Measurements from ENCODE around the gene TSGA10IP. TPM values are rescaled to one million over a fixed set of nuclear protein-coding genes. Genes with fewer than 3 reads are reported as not detected.
A peak's percentile ranks its signal among the peaks of the same experiment; 100 is the strongest.

The TSGA10IP gene
- total RNA-seq, 2 experiments from 2014 or later = not detected

- no peak overlapping the region for H3K27ac Mint-ChIP-seq
Observed at GRCh38 chr11:65906602-65907001, 38.7 kb upstream of the TSGA10IP start.

GRCh38 chr11:65907878-65908277 lies 37.4 kb upstream of the TSGA10IP start:
- CTCF ChIA-PET = interaction anchor here (0.7 to 4.8 kb wide), 2 partner anchors 22 to 56 kb away, joined by 3 to 22 read pairs; no protein-coding TSS in a partner anchor
- Mint-ChIP-seq H3K27ac (no peak overlapping the region), H3K4me1 (ENCODE audit: low read depth) (peaks cover 6% of the 10 kb centered on the region), H3K4me3 (no peak overlapping the region), H3K36me3 (ENCODE audit: low read depth) (no peaks in the 10 kb centered on the region), H3K27me3 (ENCODE audit: low read depth) (peaks cover 5% of the 10 kb centered on the region), H3K9me3 (no peaks in the 10 kb centered on the region)
- no peak for DNase-seq
- intact Hi-C loops (cut with micrococcal nuclease) = no loop called here

More at GRCh38 chr11:65906602-65907001, 38.7 kb upstream of the TSGA10IP start:
- DNase-seq = no peak
- Mint-ChIP-seq H3K27me3 (ENCODE audit: low read depth) (peaks cover 5% of the 10 kb centered on the region), H3K4me3 (no peak overlapping the region), H3K9me3 (no peaks in the 10 kb centered on the region), H3K4me1 (ENCODE audit: low read depth) (peaks cover 5% of the 10 kb centered on the region), H3K36me3 (ENCODE audit: low read depth) (no peaks in the 10 kb centered on the region)
- CTCF ChIA-PET = interaction anchor here (1.6 to 4.8 kb wide), 2 partner anchors 16 to 21 kb away, joined by 6 to 22 read pairs; partner anchors contain the start of gene CCDC85B
- intact Hi-C loops (cut with micrococcal nuclease) = no loop called here

- Mint-ChIP-seq H3K4me1 (ENCODE audit: low read depth) (peaks cover 22% of the 10 kb centered on the region), H3K9me3 (no peaks in the 10 kb centered on the region), H3K4me3 (no peak overlapping the region), H3K36me3 (ENCODE audit: low read depth) (no peaks in the 10 kb centered on the region), H3K27me3 (ENCODE audit: low read depth) (peaks cover 3% of the 10 kb centered on the region), H3K27ac (no peak overlapping the region)
- CTCF ChIA-PET = interaction anchor here (1.2 to 2.3 kb wide), 4 partner anchors 11 to 27 kb away, joined by 3 to 8 read pairs (median 4); partner anchors contain the start of genes CCDC85B and FIBP
- intact Hi-C loops (cut with micrococcal nuclease) = loop anchor here (2.0 kb wide), 1 partner anchor 27 kb away; no protein-coding TSS in a partner anchor
- DNase-seq = no peak
Observed at GRCh38 chr11:65911682-65912568, 33.4 kb upstream of the TSGA10IP start.

GRCh38 chr11:65912845-65913244 lies 32.4 kb upstream of the TSGA10IP start:
- Mint-ChIP-seq H3K27ac (no peak overlapping the region), H3K4me1 (ENCODE audit: low read depth) (peaks cover 26% of the 10 kb centered on the region), H3K27me3 (ENCODE audit: low read depth) (peaks cover 3% of the 10 kb centered on the region), H3K36me3 (ENCODE audit: low read depth) (no peaks in the 10 kb centered on the region), H3K9me3 (no peaks in the 10 kb centered on the region), H3K4me3 (no peak overlapping the region)
- intact Hi-C loops (cut with micrococcal nuclease) = no loop called here
- CTCF ChIA-PET = interaction anchor here (1.2 to 2.3 kb wide), 4 partner anchors 12 to 28 kb away, joined by 3 to 8 read pairs (median 4); partner anchors contain the start of genes CCDC85B and FIBP
- DNase-seq = no peak

- Mint-ChIP-seq H3K9me3 (no peaks in the 10 kb centered on the region), H3K36me3 (ENCODE audit: low read depth) (peaks cover 1% of the 10 kb centered on the region), H3K4me1 (ENCODE audit: low read depth) (peaks cover 32% of the 10 kb centered on the region), H3K27ac (no peak overlapping the region), H3K4me3 (no peak overlapping the region), H3K27me3 (ENCODE audit: low read depth) (no peaks in the 10 kb centered on the region)
- CTCF ChIA-PET = interaction anchor here (1.1 to 1.5 kb wide), 2 partner anchors 17 to 27 kb away, joined by 3 to 7 read pairs; partner anchors contain the start of gene FIBP
- no peak for DNase-seq
- intact Hi-C loops (cut with micrococcal nuclease) = loop anchor here (5.0 kb wide), 1 partner anchor 352 kb away; the partner anchor contains the start of gene RAB1B
Observed at GRCh38 chr11:65915101-65915820, 30.0 kb upstream of the TSGA10IP start.

GRCh38 chr11:65915821-65916251 lies 29.4 kb upstream of the TSGA10IP start:
- peaks cover 37% of the 10 kb centered on the region for H3K4me1 Mint-ChIP-seq (ENCODE audit: low read depth)
- DNase-seq = peak; percentile 30
- H3K27me3 Mint-ChIP-seq (ENCODE audit: low read depth) = no peaks in the 10 kb centered on the region
- CTCF ChIA-PET = interaction anchor here (1.1 to 1.5 kb wide), 2 partner anchors 16 to 28 kb away, joined by 3 to 7 read pairs; partner anchors contain the start of gene FIBP
- H3K9me3 Mint-ChIP-seq = no peaks in the 10 kb centered on the region
- H3K4me3 Mint-ChIP-seq = no peak overlapping the region
- no peak overlapping the region for H3K27ac Mint-ChIP-seq
- intact Hi-C loops (cut with micrococcal nuclease) = loop anchor here (5.0 kb wide), 1 partner anchor 351 kb away; the partner anchor contains the start of gene RAB1B
- peaks cover 1% of the 10 kb centered on the region for H3K36me3 Mint-ChIP-seq (ENCODE audit: low read depth)

- intact Hi-C loops (cut with micrococcal nuclease) = loop anchor here (5.0 kb wide), 1 partner anchor 351 kb away; the partner anchor contains the start of gene RAB1B
- Mint-ChIP-seq H3K4me3 (peak overlapping the region; percentile 52), H3K36me3 (ENCODE audit: low read depth) (peaks cover 1% of the 10 kb centered on the region), H3K27ac (no peak overlapping the region), H3K27me3 (ENCODE audit: low read depth) (no peaks in the 10 kb centered on the region), H3K9me3 (no peaks in the 10 kb centered on the region), H3K4me1 (ENCODE audit: low read depth) (peaks cover 38% of the 10 kb centered on the region)
- no peak for DNase-seq
- CTCF ChIA-PET = interaction anchor here (1.5 kb wide), 1 partner anchor 16 kb away, joined by 7 read pairs; no protein-coding TSS in a partner anchor
Observed at GRCh38 chr11:65916391-65916790, 28.9 kb upstream of the TSGA10IP start.

- H3K27ac Mint-ChIP-seq = peak overlapping the region; percentile 12
- H3K27me3 Mint-ChIP-seq (ENCODE audit: low read depth) = no peaks in the 10 kb centered on the region
- no peak for DNase-seq
- CTCF ChIA-PET = interaction anchor here (0.6 to 1.2 kb wide), 2 partner anchors 29 to 30 kb away, joined by 3 to 4 read pairs; partner anchors contain the start of gene FIBP
- H3K4me1 Mint-ChIP-seq (ENCODE audit: low read depth) = peaks cover 38% of the 10 kb centered on the region
- intact Hi-C loops (cut with micrococcal nuclease) = loop anchor here (5.0 kb wide), 1 partner anchor 350 kb away; the partner anchor contains the start of gene RAB1B
- peaks cover 2% of the 10 kb centered on the region for H3K36me3 Mint-ChIP-seq (ENCODE audit: low read depth)
- H3K4me3 Mint-ChIP-seq = peak overlapping the region; percentile 52
- no peaks in the 10 kb centered on the region for H3K9me3 Mint-ChIP-seq
Observed at GRCh38 chr11:65917077-65917433, 28.2 kb upstream of the TSGA10IP start.

- no peaks in the 10 kb centered on the region for H3K9me3 Mint-ChIP-seq
- H3K27me3 Mint-ChIP-seq (ENCODE audit: low read depth) = no peaks in the 10 kb centered on the region
- DNase-seq = no peak
- peaks cover 39% of the 10 kb centered on the region for H3K4me1 Mint-ChIP-seq (ENCODE audit: low read depth)
- H3K36me3 Mint-ChIP-seq (ENCODE audit: low read depth) = peaks cover 3% of the 10 kb centered on the region
- CTCF ChIA-PET = interaction anchor here (0.6 to 1.3 kb wide), 5 partner anchors 28 to 57 kb away, joined by 3 to 8 read pairs (median 4); partner anchors contain the start of gene FIBP
- H3K4me3 Mint-ChIP-seq = peak overlapping the region; percentile 93
- intact Hi-C loops (cut with micrococcal nuclease) = loop anchor here (5.0 kb wide), 1 partner anchor 350 kb away; the partner anchor contains the start of gene RAB1B
- peak overlapping the region; percentile 84 for H3K27ac Mint-ChIP-seq
Observed at GRCh38 chr11:65917434-65918210, 27.7 kb upstream of the TSGA10IP start.

- peak within 1 kb of the TSS; percentile 84 for H3K27ac Mint-ChIP-seq
- H3K4me1 Mint-ChIP-seq (ENCODE audit: low read depth) = peaks cover 41% of the 10 kb centered on the region
- DNase-seq = no peak
- CTCF ChIA-PET = interaction anchor here (0.6 to 1.3 kb wide), 4 partner anchors 29 to 58 kb away, joined by 3 to 8 read pairs (median 4); partner anchors contain the start of gene FIBP
- peaks cover 8% of the 10 kb centered on the region for H3K36me3 Mint-ChIP-seq (ENCODE audit: low read depth)
- H3K9me3 Mint-ChIP-seq = no peaks in the 10 kb centered on the region
- H3K27me3 Mint-ChIP-seq (ENCODE audit: low read depth) = no peaks in the 10 kb centered on the region
- peak within 1 kb of the TSS; percentile 93 for H3K4me3 Mint-ChIP-seq
- intact Hi-C loops (cut with micrococcal nuclease) = loop anchor here (1.0 to 5.0 kb wide), 8 partner anchors 18 to 349 kb away; partner anchors contain the start of genes CCDC85B, FOSL1, RAB1B and SART1
Observed at GRCh38 chr11:65918211-65919140, 26.8 kb upstream of the TSGA10IP start, which contains the start of gene C11orf68. C11orf68 (minus strand) TSS chr11:65919062; CDS start chr11:65919031, 31 bp downstream.

Measured in activated naive CD4-positive, alpha-beta T cell treated with anti-CD3 and anti-CD28 coated beads for 36 hours (primary cell).